AG04450 (cell line): ENCODE data around the gene ACP3. TPM values are rescaled to one million over a fixed set of nuclear protein-coding genes. Genes with fewer than 3 reads are reported as not detected.
"Not testable (repeated sequence)": the region's sequence is repeated elsewhere in the genome, so short reads cannot be mapped to it uniquely, and the experiment has no call there.

Experiments
- CTCF ChIA-PET: fragments of 300-600, 350-600 bp; formaldehyde crosslinking; extraction: SDS; loops from one replicate; lab custom pipeline; 2022; ENCODE audit warnings: antibody characterized with exemption, inconsistent platforms; lab: Charles Lee
- POLR2A ChIA-PET: fragments of 350-600 bp; formaldehyde crosslinking; extraction: SDS; loops from one replicate; lab custom pipeline; 2021; ENCODE audit warnings: antibody characterized with exemption, inconsistent platforms; lab: Yijun Ruan, JAX
- DNase-seq: peaks from one replicate; pipeline ENCODE4 v3.0.0-alpha.2; 2011; ENCODE audit warnings: low read depth, low spot score
- H3K27ac ChIP-seq: one replicate; pipeline ENCODE4 v1.5.1; 2012; ENCODE audit warnings: low read depth, low read length, control low read depth
- H3K27me3 ChIP-seq: one replicate; pipeline ENCODE4 v1.6.0; 2012; ENCODE audit warnings: low read length; ENCODE audit not compliant: control insufficient read depth, insufficient read depth
- H3K4me3 ChIP-seq: 2 replicates; pipeline ENCODE4 v1.5.1; 2011; ENCODE audit warnings: mild to moderate bottlenecking, low read depth, low read length, control low read depth
- H3K9me3 ChIP-seq: 2 replicates; pipeline ENCODE4 v1.5.1; 2012; ENCODE audit warnings: low read length; ENCODE audit not compliant: control insufficient read depth, insufficient read depth
- polyA plus RNA-seq: library from polyadenylated mRNA; depleted of rRNA; stranded (reverse); fragments of >200 nt; gene quantifications from 2 replicates; pipeline ENCODE4 v1.2.3, GENCODE V29; 2011
- TF ChIP-seq, protein P1 (sequence below): IDR thresholded peaks from 2 replicates; pipeline ENCODE4 v1.5.1; 2011; ENCODE audit warnings: low read depth, low read length, control low read depth, inconsistent platforms

Gene ACP3
- polyA plus RNA-seq, 1 experiment, result 0.71 TPM

DNA sequence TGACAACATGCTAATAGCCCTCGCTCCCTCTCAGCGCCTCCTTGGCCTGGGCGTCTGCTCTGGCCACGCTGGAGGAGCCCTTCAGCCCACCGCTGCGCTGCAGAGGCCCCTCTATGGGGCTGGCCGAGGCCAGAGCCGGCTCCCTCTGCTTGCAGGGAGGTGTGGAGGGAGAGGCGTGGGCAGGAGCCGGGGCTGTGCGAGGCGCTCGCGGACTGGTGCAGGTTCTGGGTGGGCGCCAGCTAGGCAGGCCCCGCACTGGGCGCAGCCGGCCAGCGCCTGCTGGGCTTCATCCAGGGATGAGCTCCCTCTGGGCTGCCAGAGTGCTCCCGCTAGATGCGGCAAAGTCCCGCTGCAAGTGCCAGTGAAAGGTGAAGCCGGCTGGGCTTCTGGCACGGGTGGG, 79.0 kb downstream of the ACP3 start:
- Histone ChIP-seq H3K9me3 (peaks cover 5% of the 10 kb centered on the region; the same call in 1 of the 2 replicates), H3K4me3 (no peak overlapping the region), H3K27ac (no peak overlapping the region), H3K27me3 (no peaks in the 10 kb centered on the region)
- CTCF ChIA-PET, result interaction anchor here (1.0 to 7.6 kb wide), 4 partner anchors 44 to 357 kb away, joined by 4 to 74 read pairs (median 12); no protein-coding TSS in a partner anchor
- TF ChIP-seq, protein P1, sequence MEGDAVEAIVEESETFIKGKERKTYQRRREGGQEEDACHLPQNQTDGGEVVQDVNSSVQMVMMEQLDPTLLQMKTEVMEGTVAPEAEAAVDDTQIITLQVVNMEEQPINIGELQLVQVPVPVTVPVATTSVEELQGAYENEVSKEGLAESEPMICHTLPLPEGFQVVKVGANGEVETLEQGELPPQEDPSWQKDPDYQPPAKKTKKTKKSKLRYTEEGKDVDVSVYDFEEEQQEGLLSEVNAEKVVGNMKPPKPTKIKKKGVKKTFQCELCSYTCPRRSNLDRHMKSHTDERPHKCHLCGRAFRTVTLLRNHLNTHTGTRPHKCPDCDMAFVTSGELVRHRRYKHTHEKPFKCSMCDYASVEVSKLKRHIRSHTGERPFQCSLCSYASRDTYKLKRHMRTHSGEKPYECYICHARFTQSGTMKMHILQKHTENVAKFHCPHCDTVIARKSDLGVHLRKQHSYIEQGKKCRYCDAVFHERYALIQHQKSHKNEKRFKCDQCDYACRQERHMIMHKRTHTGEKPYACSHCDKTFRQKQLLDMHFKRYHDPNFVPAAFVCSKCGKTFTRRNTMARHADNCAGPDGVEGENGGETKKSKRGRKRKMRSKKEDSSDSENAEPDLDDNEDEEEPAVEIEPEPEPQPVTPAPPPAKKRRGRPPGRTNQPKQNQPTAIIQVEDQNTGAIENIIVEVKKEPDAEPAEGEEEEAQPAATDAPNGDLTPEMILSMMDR, result no peak
- DNase-seq, result no peak
- POLR2A ChIA-PET, result no interaction called here

DNA sequence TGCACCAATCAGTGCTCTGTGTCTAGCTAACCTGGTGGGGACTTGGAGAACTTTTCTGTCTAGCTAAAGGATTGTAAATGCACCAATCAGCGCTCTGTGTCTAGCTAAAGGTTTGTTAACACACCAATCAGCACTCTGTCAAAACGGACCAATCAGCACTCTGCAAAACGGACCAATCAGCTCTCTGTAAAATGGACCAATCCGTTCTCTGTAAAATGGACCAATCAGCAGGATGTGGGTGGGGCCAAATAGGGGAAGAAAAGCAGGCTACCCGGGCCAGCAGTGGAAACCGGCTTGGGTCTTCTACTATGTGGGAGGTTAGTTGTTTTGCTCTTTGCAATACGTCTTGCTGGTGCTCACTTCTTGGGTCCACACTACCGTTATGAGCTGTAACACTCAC, 79.6 kb downstream of the ACP3 start:
- H3K27ac ChIP-seq, H3K9me3 ChIP-seq, H3K4me3 ChIP-seq, H3K27me3 ChIP-seq, DNase-seq, POLR2A ChIA-PET: not testable (repeated sequence)
- CTCF ChIA-PET, result interaction anchor here (1.0 to 7.6 kb wide), 6 partner anchors 45 to 358 kb away, joined by 4 to 139 read pairs (median 20); no protein-coding TSS in a partner anchor

- no peaks in the 10 kb centered on the region for H3K27me3 ChIP-seq
- peaks cover 5% of the 10 kb centered on the region; the same call in 1 of the 2 replicates for H3K9me3 ChIP-seq
- ChIA-PET CTCF (interaction anchor here (0.5 to 7.6 kb wide), 23 partner anchors 8 to 604 kb away, joined by 3 to 139 read pairs (median 5); no protein-coding TSS in a partner anchor), POLR2A (no interaction called here)
- no peak overlapping the region for H3K4me3 ChIP-seq
- TF ChIP-seq, protein P1, result peak; percentile 90
- H3K27ac ChIP-seq, result no peak overlapping the region
- DNase-seq, result peak; percentile 42
Measured at GRCh38 chr3:132399054-132399929, 82.1 kb downstream of the ACP3 start.

DNA sequence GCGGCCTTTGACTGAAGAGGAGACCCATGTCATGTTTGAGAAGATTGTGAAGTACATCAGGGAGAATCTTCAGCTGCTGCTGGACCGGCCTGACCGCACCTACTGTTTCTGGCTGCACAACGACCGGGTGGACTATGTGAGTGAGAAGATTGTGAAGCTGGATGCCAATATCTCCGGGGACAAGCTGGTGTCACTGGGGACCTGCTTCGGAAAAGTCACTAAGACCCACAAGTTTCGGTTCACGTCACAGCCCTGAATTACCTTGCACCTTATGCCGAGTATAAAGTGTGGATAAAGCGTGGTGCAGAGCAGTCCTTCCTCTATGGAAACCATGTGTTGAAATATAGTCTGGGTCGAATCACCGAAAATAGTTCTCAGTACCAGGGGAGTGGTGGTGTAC, 84.0 kb downstream of the ACP3 start:
- no peak overlapping the region for H3K27ac ChIP-seq
- TF ChIP-seq, protein P1, result no peak
- ChIA-PET POLR2A (no interaction called here), CTCF (interaction anchor here (0.9 to 7.6 kb wide), 5 partner anchors 50 to 362 kb away, joined by 3 to 139 read pairs (median 19); no protein-coding TSS in a partner anchor)
- DNase-seq, result no peak
- H3K9me3 ChIP-seq, result peaks cover 3% of the 10 kb centered on the region; the same call in 1 of the 2 replicates
- H3K27me3 ChIP-seq, result no peaks in the 10 kb centered on the region
- H3K4me3 ChIP-seq, result no peak overlapping the region

- H3K4me3 ChIP-seq, result no peak overlapping the region
- TF ChIP-seq, protein P1, result no peak
- no peaks in the 10 kb centered on the region for H3K9me3 ChIP-seq
- H3K27ac ChIP-seq, result no peak overlapping the region
- ChIA-PET CTCF (interaction anchor here (0.6 to 1.0 kb wide), 3 partner anchors 53 to 95 kb away, joined by 3 to 4 read pairs (median 3); no protein-coding TSS in a partner anchor), POLR2A (interaction anchor here (1.2 kb wide), 1 partner anchor 13 kb away, joined by 6 read pairs; the partner anchor contains the start of gene DNAJC13)
- H3K27me3 ChIP-seq, result peaks cover 3% of the 10 kb centered on the region
- DNase-seq, result no peak
Measured at GRCh38 chr3:132404276-132404675, 87.1 kb downstream of the ACP3 start.
